ENCODE measurements around the gene PWWP2A. TPM values are rescaled to one million over a fixed set of nuclear protein-coding genes. Genes with fewer than 3 reads are reported as not detected.

The PWWP2A gene
- polyA plus RNA-seq, 2 of the 4 experiments (the other 2 are of a cell fraction), result 9.0 to 10.9 TPM

DNA sequence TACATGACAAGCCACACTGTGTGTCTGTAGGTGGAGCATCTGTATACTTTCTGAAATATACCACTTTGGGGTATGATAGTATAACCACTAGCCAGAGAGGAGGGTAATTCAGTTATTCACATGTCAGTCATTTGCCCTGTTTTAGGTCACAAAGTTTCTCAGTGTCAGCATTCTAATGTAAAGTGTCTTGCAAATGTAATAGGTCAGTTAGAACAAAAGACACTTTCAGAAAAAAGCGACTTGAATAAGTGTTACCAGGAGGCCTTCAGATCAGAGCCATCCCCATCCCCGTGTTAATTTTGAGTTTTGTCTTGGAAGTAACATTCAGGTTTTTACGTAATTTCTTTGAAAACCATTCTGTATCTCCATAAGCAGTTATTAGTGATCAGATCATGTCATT, 76.6 kb downstream of the PWWP2A start:
- Histone ChIP-seq H3K4me2 (no peak overlapping the region), H3K27ac (no peak overlapping the region), H3K4me1 (peaks cover 6% of the 10 kb centered on the region; the same call in 1 of the 3 replicates), H3K9me3 (no peaks in the 10 kb centered on the region), H3K4me3 (no peak overlapping the region)
- ATAC-seq (no peak), FAIRE-seq (no peak), DNase-seq (ENCODE audit: low read depth in 1 of 2, low spot score in 1 of 2) (no peak)
- CTCF ChIA-PET, result interaction anchor here (1.2 kb wide), 1 partner anchor 21 kb away, joined by 3 read pairs; no protein-coding TSS in a partner anchor
- TF ChIP-seq, protein P1, sequence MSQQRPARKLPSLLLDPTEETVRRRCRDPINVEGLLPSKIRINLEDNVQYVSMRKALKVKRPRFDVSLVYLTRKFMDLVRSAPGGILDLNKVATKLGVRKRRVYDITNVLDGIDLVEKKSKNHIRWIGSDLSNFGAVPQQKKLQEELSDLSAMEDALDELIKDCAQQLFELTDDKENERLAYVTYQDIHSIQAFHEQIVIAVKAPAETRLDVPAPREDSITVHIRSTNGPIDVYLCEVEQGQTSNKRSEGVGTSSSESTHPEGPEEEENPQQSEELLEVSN (IDR thresholded peaks at IDR 0.05; ENCODE audit: borderline replicate concordance, low read depth), result no peak
- TF ChIP-seq KDM1A (IDR thresholded peaks at IDR 0.05; ENCODE audit: low read depth) (no peak), NFE2L2 (conservative IDR thresholded peaks at IDR 0.05; ENCODE audit: low read length) (no peak), ZC3H11A (IDR thresholded peaks at IDR 0.05) (no peak), NR3C1 (IDR thresholded peaks at IDR 0.05) (no peak), HOXB5 (CRISPR knock-in tag; IDR thresholded peaks at IDR 0.05) (no peak), JUNB (IDR thresholded peaks at IDR 0.05) (no peak), RFX5 (IDR thresholded peaks at IDR 0.05) (no peak)
- TF ChIP-seq, protein P2, sequence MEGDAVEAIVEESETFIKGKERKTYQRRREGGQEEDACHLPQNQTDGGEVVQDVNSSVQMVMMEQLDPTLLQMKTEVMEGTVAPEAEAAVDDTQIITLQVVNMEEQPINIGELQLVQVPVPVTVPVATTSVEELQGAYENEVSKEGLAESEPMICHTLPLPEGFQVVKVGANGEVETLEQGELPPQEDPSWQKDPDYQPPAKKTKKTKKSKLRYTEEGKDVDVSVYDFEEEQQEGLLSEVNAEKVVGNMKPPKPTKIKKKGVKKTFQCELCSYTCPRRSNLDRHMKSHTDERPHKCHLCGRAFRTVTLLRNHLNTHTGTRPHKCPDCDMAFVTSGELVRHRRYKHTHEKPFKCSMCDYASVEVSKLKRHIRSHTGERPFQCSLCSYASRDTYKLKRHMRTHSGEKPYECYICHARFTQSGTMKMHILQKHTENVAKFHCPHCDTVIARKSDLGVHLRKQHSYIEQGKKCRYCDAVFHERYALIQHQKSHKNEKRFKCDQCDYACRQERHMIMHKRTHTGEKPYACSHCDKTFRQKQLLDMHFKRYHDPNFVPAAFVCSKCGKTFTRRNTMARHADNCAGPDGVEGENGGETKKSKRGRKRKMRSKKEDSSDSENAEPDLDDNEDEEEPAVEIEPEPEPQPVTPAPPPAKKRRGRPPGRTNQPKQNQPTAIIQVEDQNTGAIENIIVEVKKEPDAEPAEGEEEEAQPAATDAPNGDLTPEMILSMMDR (IDR thresholded peaks at IDR 0.05), result no peak
- TF ChIP-seq, protein P3, sequence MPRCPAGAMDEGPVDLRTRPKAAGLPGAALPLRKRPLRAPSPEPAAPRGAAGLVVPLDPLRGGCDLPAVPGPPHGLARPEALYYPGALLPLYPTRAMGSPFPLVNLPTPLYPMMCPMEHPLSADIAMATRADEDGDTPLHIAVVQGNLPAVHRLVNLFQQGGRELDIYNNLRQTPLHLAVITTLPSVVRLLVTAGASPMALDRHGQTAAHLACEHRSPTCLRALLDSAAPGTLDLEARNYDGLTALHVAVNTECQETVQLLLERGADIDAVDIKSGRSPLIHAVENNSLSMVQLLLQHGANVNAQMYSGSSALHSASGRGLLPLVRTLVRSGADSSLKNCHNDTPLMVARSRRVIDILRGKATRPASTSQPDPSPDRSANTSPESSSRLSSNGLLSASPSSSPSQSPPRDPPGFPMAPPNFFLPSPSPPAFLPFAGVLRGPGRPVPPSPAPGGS (IDR thresholded peaks at IDR 0.05), result no peak
- POLR2A ChIA-PET, result no interaction called here
- 89% methylated on average over 3 of the region's 3 CpGs for WGBS (ENCODE audit: missing lambda C conversion rate)

Other genes starting within 250 kb of the PWWP2A start
- 4.4 and 5.1 TPM in 2 replicates for gene ADRA1B, start 203.0 kb downstream of the PWWP2A start, polyA plus RNA-seq (2011; rRNA removed)
- gene ADRA1B, start 203.0 kb downstream of the PWWP2A start, polyA plus RNA-seq (2017; fragmentation: RNase III; extraction: RNeasy Plus Mini Kit Qiagen cat#74134 plus additional on column Dnase treatment), result 6.5 to 10.0 TPM (median 8.5 TPM) in 3 replicates
- 48.6 and 64.9 TPM in 2 replicates for gene TTC1, start 110.3 kb downstream of the PWWP2A start, polyA plus RNA-seq (2011; rRNA removed)
- gene TTC1, start 110.3 kb downstream of the PWWP2A start, polyA plus RNA-seq (2017; fragmentation: RNase III; extraction: RNeasy Plus Mini Kit Qiagen cat#74134 plus additional on column Dnase treatment), result 77.8 to 79.7 TPM (median 78.1 TPM) in 3 replicates
- gene FABP6, start 110.1 kb upstream of the PWWP2A start, polyA plus RNA-seq (2011; rRNA removed), result 0.62 and 0.93 TPM in 2 replicates
- gene FABP6, start 110.1 kb upstream of the PWWP2A start, polyA plus RNA-seq (2017; fragmentation: RNase III; extraction: RNeasy Plus Mini Kit Qiagen cat#74134 plus additional on column Dnase treatment), result 0.63 to 0.99 TPM (median 0.75 TPM) in 3 replicates
- 16.2 and 16.8 TPM in 2 replicates for gene CCNJL, start 193.1 kb upstream of the PWWP2A start, polyA plus RNA-seq (2011; rRNA removed)
- 6.6 to 8.4 TPM (median 7.4 TPM) in 3 replicates for gene CCNJL, start 193.1 kb upstream of the PWWP2A start, polyA plus RNA-seq (2017; fragmentation: RNase III; extraction: RNeasy Plus Mini Kit Qiagen cat#74134 plus additional on column Dnase treatment)

All from A549 (cell line).